GM19372 (cell line): ENCODE measurements around the gene TRABD2B.
"Not testable (repeated sequence)": the region's sequence is repeated elsewhere in the genome, so short reads cannot be mapped to it uniquely, and the experiment has no call there.

ENCODE experiments used
- ATAC-seq: cut with Tn5 transposase; IDR thresholded peaks from one replicate; pipeline ENCODE4 v1.9.1; 2021; ENCODE audit warnings: mild to moderate bottlenecking, low read depth, moderate library complexity; ENCODE audit not compliant: unreplicated experiment

Gene TRABD2B

GRCh38 chr1:47970882-47971281, 26.3 kb downstream of the TRABD2B start:
- ATAC-seq, result no peak

GRCh38 chr1:47969478-47969877, 27.7 kb downstream of the TRABD2B start:
- no peak for ATAC-seq

- no peak for ATAC-seq
Observed at GRCh38 chr1:47968556-47968888, 28.7 kb downstream of the TRABD2B start.

GRCh38 chr1:47967864-47968555, 29.2 kb downstream of the TRABD2B start:
- ATAC-seq, result no peak

- no peak for ATAC-seq
Observed at GRCh38 chr1:47965816-47966215, 31.4 kb downstream of the TRABD2B start.

- no peak for ATAC-seq
Observed at GRCh38 chr1:47964636-47965035, 32.5 kb downstream of the TRABD2B start.

GRCh38 chr1:47963568-47964358, 33.4 kb downstream of the TRABD2B start:
- no peak for ATAC-seq

GRCh38 chr1:47962750-47963492, 34.3 kb downstream of the TRABD2B start:
- ATAC-seq, result no peak

- ATAC-seq, result not testable (repeated sequence)
Observed at GRCh38 chr1:47961835-47962234, 35.4 kb downstream of the TRABD2B start.

- not testable (repeated sequence) for ATAC-seq
Observed at GRCh38 chr1:47956491-47956890, 40.7 kb downstream of the TRABD2B start.

- ATAC-seq, result no peak
Observed at GRCh38 chr1:47953661-47954060, 43.5 kb downstream of the TRABD2B start.

GRCh38 chr1:47951545-47952235, 45.5 kb downstream of the TRABD2B start:
- ATAC-seq, result no peak

- ATAC-seq, result no peak
Observed at GRCh38 chr1:47951026-47951425, 46.2 kb downstream of the TRABD2B start.

- ATAC-seq, result no peak
Observed at GRCh38 chr1:47950471-47950870, 46.7 kb downstream of the TRABD2B start.

- ATAC-seq, result no peak
Observed at GRCh38 chr1:47948126-47948525, 49.1 kb downstream of the TRABD2B start.

- no peak for ATAC-seq
Observed at GRCh38 chr1:47947531-47947930, 49.7 kb downstream of the TRABD2B start.

GRCh38 chr1:47944561-47944960, 52.6 kb downstream of the TRABD2B start:
- no peak for ATAC-seq

- no peak for ATAC-seq
Observed at GRCh38 chr1:47942240-47942629, 55.0 kb downstream of the TRABD2B start.

- no peak for ATAC-seq
Observed at GRCh38 chr1:47941609-47942239, 55.5 kb downstream of the TRABD2B start.

GRCh38 chr1:47940779-47941178, 56.4 kb downstream of the TRABD2B start:
- no peak for ATAC-seq
